NOMO-1 (cell line): ENCODE results near the gene NOL9.
A peak's percentile ranks its signal among the peaks of the same experiment; 100 is the strongest.

Experiments
- DNase-seq, 2 experiments: peaks; one replicate each; lab custom pipeline; 2025; ENCODE audit not compliant: unreplicated experiment in 2 of 2; lab: John Stamatoyannopoulos, UW

The NOL9 gene

DNA sequence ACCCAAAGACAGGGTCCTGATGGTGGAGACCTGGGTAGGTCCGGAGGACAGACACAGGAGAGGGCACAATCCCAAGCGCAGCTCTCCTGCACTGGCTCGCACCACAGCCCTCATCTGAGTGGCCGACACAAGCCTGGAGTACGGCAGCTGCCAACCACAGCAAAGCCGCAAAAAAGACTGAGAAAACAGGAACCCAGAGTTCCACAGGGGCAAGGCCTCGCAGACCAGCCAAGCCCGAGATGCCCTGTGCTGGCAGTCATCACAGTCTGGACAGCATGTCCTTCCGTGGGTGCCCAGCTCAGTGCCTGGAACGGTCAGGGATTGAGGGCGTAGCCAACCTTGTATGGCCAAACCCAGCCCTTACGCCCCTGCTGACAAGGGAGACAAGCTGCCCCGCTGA lies 36.9 kb upstream of the NOL9 start:
- peak; percentile 39 to 44 for DNase-seq

DNA sequence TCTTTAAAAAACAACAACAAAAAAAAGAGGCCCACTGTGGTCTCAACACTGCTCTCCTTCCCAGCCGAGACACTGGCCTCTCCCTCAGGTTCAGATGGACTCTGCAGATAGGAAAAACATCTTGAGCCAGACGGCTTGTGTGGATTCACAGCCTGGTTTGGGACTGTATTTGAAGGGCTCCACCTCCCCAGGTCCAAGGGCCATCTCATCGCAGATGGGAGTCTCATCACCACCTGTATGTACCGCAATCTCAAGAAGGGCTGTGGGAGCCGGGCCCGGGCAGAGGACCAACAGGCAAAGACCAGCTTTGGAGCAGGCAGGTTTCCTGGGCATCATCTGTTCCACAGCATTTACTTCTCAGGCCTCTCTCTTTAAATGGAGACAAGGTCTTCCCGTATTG lies 35.7 kb upstream of the NOL9 start:
- DNase-seq, result no peak

DNA sequence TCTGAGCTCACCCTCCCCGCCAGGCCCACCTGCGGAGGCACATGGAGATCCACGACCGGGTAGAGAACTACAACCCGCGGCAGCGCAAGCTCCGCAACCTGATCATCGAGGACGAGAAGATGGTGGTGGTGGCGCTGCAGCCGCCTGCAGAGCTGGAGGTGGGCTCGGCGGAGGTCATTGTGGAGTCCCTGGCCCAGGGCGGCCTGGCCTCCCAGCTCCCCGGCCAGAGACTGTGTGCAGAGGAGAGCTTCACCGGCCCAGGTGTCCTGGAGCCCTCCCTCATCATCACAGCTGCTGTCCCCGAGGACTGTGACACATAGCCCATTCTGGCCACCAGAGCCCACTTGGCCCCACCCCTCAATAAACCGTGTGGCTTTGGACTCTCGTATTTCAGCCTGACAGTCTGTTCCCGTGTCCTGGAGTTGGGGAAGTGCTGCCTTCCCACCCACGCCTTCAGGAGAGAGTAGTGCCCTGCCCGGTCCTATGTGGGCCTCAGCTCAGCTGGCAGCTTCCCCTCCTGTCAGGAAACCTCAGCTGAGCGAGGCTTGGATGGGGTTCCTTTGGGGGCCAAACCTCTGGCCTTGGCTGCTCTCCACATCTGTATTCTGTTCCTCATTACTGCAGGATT lies 34.7 kb upstream of the NOL9 start:
- DNase-seq, result no peak

DNA sequence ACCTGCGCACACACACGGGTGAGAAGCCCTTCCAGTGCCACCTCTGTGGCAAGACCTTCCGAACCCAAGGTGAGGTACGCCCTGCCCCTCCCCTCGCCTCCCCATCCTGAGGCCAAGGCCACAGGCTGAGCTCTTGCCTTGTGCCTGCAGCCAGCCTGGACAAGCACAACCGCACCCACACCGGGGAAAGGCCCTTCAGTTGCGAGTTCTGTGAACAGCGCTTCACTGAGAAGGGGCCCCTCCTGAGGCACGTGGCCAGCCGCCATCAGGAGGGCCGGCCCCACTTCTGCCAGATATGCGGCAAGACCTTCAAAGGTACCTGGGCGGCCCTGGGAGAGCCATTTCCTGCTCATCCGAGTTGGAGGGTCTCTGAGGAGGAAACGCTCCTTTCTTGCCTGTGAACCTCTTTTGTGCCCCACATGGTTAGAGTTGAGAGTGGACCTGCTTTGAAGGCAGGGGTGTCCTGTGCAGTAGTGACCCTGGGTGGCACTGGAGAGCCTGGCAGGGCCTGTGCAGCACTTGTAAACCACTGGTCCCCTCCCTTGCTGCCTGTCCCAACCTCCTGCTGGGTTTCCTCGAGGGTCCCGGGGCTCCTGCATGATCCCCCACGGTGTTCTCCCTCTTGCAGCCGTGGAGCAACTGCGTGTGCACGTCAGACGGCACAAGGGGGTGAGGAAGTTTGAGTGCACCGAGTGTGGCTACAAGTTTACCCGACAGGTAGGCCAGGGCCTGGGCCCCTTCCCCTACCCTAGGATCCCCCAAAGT lies 34.0 kb upstream of the NOL9 start:
- DNase-seq, result no peak

DNA sequence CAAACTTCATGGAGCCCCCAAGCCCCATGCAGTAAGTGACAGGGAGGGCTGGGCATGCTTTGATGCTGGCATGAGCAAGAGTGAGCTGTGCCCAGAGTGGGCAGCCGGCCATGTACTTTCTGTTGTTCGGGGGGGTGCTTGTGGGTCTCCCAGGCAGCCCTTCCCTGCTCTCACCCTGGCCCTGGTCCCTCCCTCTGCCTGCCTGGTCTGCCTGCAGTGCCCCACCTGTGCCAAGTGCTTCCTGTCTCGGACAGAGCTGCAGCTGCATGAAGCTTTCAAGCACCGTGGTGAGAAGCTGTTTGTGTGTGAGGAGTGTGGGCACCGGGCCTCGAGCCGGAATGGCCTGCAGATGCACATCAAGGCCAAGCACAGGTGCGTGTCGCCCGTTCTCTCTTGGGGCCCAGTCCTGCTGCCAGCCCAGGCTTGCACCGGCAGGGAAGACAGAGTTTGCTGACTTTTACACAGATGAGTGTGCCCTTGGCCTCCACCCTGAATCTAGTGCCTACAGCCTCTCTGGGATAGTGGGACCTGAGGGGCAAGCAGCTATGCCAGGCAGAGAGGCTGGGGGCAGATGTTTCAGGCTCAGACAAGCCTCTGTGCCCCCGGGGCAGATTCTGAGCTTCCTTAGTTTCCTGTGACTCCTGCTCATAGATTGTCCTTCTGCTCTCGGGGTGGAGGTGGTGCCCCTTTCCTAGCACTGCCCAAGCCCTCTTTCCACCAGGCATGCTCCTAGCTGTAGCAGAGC lies 33.1 kb upstream of the NOL9 start:
- no peak for DNase-seq

DNA sequence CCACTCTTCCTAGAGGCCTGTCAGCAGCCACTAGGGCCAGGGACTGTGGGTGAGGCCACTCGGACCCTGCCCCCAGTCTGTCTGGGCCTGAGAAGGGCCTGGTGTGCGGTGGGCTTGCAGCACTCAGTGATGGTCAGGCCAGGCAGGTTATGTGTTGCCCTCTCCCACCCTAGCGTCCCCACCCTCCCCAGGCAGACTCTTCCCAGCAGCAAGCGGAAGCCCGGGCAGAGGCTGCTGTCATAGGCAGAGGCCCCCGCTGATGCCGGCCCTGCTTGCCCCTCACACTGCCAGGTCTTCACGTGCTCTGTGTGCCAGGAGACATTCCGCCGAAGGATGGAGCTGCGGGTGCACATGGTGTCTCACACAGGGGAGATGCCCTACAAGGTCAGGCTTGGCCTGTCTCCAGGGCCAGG lies 32.1 kb upstream of the NOL9 start:
- DNase-seq, result no peak

DNA sequence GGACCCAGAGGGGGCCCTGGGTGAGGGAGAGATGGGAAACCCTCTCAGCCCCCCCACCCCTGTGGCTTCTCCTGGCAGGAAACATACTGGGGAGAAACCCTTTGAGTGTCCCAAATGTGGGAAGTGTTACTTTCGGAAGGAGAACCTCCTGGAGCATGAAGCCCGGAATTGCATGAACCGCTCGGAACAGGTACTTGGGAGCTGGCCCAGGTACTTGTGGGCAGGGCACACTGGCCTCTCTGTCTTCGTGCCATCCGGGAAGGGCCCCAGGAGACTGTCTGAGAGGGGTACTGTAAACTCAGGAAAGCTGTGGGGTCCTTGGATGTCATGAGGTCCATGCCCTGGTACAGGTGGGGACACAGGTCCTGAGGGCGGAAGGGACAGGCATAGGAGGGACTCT lies 31.5 kb upstream of the NOL9 start:
- DNase-seq, result no peak

DNA sequence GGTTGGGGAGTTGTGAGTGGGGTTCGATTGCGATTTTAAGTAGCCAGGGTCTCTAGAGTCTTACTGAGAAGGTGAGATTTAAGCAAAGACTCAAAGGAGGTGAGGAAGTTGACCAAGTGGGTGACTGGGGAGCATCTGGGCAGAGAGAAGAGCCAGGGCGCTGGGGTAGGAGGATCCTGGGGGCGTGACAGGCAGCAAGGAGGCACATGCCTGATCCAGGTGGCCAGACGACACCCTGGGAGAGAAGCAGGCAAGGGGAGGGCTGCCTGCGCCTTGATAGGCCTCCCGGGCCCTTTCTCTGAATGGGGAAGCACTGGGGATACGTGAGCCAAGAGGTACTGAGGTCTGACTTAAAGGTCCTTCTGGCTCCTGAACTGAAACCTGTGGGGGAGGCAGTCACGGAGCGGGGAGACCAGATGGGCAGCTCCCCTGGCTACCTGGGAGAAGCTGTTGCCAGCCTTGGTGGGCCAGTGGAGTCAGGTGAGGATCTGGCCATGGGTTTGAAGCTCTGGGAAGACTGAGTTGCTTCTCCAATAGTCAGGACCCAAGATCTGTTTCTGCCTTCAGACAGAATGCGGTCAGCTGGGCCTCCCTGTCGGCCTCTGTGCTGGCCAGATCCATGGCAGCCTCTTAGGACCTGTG lies 30.9 kb upstream of the NOL9 start:
- DNase-seq, result no peak

DNA sequence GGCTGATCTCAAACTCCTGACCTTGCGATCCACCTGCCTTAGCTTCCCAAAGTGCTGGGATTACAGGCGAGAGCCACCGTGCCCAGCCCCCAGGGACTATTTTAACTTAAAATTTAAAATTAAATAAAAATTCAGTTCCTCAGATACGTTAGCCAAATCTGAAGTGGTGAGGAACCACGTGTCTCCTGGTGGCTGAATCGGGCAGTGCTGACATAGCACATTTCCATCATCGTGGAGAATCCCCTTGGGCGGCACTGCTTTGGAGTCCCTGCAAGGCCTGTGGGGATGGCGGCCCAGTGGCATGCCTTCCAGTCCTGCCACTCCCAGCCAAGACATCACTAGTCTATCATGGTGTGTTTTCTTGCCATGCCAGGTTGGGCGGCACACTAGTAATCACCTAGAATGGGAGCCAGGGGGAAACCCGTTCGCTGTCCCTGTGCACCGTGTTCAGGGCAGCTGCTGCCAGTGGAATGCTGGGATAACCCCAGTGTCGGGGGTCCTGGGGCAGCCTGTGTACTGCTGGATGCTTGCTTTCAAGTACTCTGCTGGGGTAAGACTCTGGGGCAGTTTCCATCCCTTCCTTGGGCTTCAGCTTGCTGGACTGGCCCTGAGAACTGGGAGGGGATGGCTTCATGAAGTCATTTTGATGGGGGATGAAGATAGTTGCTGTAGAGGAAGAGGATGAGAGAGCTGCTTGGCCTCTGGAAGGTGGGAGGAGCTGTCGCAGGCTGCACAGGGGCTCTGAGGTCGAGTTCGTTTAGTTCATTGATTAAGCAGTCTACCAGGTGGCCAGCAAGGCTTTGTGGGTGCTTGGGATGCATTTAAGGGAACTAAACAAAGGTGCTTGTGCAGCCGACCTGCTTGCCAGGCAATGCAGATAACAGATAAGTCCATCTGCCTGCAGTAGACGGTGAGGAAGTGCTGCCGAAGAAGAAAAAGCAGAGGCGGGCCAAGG lies 30.1 kb upstream of the NOL9 start:
- no peak for DNase-seq

DNA sequence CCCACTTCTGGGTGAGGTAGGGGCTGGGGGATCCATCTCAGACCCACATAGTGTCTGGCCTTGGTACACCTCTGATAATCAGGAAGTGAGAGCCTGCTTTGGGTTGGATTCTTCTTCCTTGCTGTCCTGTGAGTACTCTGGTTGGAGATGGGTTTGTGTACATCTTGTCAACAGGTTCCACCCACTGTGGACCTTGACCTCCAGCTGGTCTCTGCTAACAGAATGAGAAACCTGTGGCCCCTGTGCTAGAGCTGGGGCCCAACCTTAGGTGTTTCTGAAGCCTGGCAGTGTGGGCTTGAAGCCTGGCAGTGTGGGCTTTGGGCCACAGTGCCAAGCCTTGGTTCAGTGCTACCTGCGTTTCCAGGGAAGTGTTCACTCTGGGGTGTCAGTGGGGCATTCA lies 28.1 kb upstream of the NOL9 start:
- peak in 1 of 2 experiments; percentile 32 for DNase-seq

DNA sequence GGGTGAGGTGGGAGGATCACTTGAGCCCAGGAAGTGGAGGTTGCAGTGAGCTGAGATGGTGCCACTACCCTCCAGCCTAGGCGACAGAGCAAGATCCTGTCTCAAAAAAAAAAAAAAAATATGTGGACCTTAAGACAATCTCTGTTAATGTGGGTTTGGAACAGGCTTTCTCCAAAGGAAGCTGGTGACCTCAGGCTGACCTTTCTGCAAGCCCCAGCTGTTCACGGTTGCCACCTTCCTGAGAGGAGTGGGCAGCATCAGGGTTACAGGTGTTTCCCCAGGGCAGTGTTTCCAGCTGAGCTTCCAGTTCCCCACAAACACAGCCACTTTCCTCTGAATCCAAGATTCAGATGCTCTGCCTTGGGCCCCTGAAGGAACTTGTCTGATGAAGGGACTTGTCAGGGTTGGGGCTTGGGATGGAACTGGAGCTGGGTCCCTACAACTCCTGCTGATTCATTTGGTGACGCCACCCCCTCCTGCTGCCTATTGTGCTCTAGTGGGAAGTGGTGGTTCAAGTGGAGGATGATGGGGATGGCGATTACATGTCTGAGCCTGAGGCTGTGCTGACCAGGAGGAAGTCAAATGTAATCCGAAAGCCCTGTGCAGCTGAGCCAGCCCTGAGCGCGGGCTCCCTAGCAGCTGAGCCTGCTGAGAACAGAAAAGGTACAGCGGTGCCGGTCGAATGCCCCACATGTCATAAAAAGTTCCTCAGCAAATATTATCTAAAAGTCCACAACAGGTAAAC lies 27.4 kb upstream of the NOL9 start:
- DNase-seq, result peak; percentile 52 to 62

DNA sequence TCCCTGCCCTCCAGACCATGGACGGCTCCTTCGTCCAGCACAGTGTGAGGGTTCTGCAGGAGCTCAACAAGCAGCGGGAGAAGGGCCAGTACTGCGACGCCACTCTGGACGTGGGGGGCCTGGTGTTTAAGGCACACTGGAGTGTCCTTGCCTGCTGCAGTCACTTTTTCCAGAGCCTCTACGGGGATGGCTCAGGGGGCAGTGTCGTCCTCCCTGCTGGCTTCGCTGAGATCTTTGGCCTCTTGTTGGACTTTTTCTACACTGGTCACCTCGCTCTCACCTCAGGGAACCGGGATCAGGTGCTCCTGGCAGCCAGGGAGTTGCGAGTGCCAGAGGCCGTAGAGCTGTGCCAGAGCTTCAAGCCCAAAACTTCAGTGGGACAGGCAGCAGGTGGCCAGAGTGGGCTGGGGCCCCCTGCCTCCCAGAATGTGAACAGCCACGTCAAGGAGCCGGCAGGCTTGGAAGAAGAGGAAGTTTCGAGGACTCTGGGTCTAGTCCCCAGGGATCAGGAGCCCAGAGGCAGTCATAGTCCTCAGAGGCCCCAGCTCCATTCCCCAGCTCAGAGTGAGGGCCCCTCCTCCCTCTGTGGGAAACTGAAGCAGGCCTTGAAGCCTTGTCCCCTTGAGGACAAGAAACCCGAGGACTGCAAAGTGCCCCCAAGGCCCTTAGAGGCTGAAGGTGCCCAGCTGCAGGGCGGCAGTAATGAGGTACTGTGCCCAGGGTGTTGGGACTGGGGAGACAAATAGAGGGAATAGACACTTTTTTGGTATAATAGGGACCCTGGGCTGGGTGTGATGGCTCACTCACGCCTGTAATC lies 26.5 kb upstream of the NOL9 start:
- DNase-seq, result peak in 1 of 2 experiments; percentile 8

DNA sequence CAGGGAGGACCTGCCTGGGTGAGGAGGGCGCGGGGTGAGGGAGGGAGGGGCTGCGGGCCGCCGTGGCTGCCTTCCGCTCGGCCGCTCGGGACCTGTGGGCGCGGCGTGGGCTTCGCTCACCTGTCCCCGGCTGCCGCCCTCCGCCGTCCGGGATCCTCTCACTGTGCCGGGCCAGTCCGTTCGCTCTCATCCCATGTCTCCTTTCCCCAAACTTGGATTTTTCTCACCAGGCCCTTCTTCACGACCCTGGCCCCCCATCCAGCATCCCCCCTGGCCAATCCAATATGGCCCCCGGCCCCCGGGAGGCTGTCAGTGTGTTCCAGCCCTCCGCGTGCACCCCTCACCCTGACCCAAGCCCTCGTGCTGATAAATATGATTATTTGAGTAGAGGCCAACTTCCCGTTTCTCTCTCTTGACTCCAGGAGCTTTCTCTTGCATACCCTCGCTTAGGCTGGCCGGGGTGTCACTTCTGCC lies 25.8 kb upstream of the NOL9 start:
- peak; percentile 41 to 62 for DNase-seq

DNA sequence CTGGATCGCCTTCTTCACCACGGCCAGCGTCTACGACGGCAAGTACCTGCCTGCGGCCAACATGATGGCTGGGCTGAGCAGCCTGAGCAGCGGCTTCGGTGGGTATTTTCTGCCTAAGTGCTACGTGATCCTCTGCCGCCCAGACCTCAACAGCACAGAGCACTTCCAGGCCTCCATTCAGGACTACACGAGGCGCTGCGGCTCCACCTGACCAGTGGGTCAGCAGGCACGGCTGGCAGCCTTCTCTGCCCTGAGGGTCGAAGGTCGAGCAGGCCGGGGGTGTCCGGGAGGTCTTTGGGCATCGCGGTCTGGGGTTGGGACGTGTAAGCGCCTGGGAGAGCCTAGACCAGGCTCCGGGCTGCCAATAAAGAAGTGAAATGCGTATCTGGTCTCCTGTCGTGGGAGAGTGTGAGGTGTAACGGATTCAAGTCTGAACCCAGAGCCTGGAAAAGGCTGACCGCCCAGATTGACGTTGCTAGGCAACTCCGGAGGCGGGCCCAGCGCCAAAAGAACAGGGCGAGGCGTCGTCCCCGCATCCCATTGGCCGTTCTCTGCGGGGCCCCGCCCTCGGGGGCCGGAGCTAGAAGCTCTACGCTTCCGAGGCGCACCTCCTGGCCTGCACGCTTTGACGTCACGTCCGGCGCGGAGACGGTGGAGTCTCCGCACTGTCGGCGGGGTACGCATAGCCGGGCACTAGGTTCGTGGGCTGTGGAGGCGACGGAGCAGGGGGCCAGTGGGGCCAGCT lies 25.2 kb upstream of the NOL9 start, which contains the start of gene ZBTB48:
Gene ZBTB48 (plus strand): TSS at position 621 of the 745 bp plus-strand sequence. CDS start 616 bp downstream, outside the sequence.
- peak; percentile 95 to 97 for DNase-seq

DNA sequence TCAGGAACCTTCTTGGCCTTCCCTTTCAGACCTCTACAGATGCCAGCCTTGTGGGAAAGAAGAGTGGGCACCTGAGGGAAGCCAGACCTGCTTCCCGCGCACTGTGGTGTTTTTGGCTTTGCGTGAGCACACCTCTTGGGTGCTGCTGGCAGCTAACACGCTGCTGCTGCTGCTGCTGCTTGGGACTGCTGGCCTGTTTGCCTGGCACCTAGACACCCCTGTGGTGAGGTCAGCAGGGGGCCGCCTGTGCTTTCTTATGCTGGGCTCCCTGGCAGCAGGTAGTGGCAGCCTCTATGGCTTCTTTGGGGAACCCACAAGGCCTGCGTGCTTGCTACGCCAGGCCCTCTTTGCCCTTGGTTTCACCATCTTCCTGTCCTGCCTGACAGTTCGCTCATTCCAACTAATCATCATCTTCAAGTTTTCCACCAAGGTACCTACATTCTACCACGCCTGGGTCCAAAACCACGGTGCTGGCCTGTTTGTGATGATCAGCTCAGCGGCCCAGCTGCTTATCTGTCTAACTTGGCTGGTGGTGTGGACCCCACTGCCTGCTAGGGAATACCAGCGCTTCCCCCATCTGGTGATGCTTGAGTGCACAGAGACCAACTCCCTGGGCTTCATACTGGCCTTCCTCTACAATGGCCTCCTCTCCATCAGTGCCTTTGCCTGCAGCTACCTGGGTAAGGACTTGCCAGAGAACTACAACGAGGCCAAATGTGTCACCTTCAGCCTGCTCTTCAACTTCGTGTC lies 24.5 kb upstream of the NOL9 start:
- DNase-seq, result no peak

DNA sequence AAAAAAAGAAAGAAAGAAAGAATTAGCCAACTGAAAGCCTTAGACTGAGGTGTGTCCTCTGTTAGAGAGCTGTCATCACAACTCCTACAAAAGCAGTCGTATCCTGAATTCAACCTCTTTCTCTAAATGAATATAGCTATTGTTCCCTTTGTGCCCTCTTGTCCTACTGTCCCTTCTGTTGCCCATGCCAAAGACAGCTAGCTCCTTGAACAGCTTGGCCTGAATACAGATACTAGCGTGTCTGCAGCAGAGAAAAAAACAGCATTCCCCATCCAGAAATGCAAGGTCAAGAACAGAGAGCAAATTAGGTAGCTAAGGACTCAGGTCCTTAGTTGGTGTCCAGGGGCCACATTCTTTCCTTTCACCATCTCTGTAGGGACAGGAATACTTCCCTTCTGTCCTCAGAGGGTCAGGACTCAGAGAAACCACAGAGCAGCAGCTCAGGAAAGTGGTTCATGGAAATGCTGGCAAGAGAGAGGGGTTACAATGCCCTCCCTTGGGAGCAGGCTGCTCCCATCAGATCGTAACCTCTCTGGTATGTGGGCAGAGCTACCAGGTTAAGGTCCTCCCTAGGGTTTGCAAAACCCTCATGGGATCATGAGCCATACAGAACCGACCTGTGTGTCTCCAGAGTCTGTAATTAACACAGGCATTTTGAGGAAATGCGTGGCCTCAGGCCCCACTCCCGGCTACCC lies 23.7 kb upstream of the NOL9 start:
- DNase-seq, result no peak
